ENCODE measurements around the gene EEFSEC. TPM values are rescaled to one million over a fixed set of nuclear protein-coding genes. Genes with fewer than 3 reads are reported as not detected.

Gene EEFSEC
- total RNA-seq, 1 donor from 2014 or later: 24.6 TPM

DNA sequence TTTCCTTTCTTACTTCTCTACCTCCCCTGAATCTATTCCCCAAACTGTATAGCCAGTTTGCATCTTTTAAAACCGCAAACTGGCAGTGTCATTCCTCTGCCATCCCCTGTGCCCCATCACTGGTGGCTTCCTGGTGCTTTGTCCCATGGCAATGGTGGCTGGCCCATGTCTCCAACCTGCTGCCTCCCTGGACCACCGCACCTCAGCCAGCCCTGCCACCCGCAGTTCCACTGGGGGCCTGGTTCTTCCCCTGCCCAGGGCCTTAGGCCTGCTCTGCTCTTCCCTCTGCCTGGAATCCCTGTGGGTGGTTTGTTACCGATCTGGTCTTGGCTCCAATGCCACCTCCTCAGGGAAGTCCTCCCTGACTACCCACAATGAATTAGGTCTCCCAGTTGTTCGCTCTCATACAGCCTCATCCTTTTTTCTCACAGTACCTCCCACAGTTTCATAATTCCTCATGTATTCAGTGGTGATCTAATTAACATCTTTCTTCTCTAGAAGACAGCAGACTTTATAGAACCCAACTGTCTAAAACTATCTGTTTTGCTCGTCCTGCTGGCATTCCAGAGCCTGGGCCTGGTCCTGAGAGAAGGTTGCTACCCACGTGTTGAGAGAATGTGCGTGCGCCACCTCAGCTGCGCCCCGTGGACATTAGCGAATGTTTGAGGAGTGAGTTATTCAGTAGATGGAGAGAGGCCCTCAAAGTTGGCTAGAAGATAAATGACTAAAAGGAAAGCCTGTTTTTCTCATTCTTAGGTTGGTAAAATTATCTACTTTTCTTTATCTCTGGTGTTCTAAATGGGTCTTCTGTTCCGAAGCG is 183.3 kb downstream of the EEFSEC start:
- TF ChIP-seq POLR2A (IDR thresholded peaks at IDR 0.05) (no peak), POLR2AphosphoS5 (IDR thresholded peaks at IDR 0.05; ENCODE audit: insufficient read depth in 1 of 2, low read depth in 1 of 2) (no peak)
- TF ChIP-seq, protein P1, sequence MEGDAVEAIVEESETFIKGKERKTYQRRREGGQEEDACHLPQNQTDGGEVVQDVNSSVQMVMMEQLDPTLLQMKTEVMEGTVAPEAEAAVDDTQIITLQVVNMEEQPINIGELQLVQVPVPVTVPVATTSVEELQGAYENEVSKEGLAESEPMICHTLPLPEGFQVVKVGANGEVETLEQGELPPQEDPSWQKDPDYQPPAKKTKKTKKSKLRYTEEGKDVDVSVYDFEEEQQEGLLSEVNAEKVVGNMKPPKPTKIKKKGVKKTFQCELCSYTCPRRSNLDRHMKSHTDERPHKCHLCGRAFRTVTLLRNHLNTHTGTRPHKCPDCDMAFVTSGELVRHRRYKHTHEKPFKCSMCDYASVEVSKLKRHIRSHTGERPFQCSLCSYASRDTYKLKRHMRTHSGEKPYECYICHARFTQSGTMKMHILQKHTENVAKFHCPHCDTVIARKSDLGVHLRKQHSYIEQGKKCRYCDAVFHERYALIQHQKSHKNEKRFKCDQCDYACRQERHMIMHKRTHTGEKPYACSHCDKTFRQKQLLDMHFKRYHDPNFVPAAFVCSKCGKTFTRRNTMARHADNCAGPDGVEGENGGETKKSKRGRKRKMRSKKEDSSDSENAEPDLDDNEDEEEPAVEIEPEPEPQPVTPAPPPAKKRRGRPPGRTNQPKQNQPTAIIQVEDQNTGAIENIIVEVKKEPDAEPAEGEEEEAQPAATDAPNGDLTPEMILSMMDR (IDR thresholded peaks at IDR 0.05): no peak
- Histone ChIP-seq H3K4me1 (peaks cover 5% of the 10 kb centered on the region), H3K27ac (no peak overlapping the region), H3K27me3 (no peaks in the 10 kb centered on the region), H3K4me3 (no peak overlapping the region), H3K9me3 (no peaks in the 10 kb centered on the region), H3K36me3 (peaks cover 0 to 3% of the 10 kb centered on the region in 2 donors)
- intact Hi-C loops (cut with DNase I): no loop called here
- DNase-seq (ENCODE audit: extremely low spot score in 2 of 2): no peak

- no peak for DNase-seq (ENCODE audit: extremely low spot score in 2 of 2)
- TF ChIP-seq POLR2A (IDR thresholded peaks at IDR 0.05) (no peak), POLR2AphosphoS5 (IDR thresholded peaks at IDR 0.05; ENCODE audit: insufficient read depth in 1 of 2, low read depth in 1 of 2) (no peak)
- TF ChIP-seq, protein P1 (IDR thresholded peaks at IDR 0.05): no peak
Measured at GRCh38 chr3:128337305-128337704, 184.0 kb downstream of the EEFSEC start.

GRCh38 chr3:128338536-128339330 is 185.5 kb downstream of the EEFSEC start:
- TF ChIP-seq POLR2AphosphoS5 (IDR thresholded peaks at IDR 0.05; ENCODE audit: insufficient read depth in 1 of 2, low read depth in 1 of 2) (no peak), POLR2A (IDR thresholded peaks at IDR 0.05) (no peak)
- TF ChIP-seq, protein P1 (IDR thresholded peaks at IDR 0.05): no peak
- H3K9me3 ChIP-seq: no peaks in the 10 kb centered on the region
- peaks cover 9% of the 10 kb centered on the region for H3K4me1 ChIP-seq
- intact Hi-C loops (cut with DNase I): no loop called here
- DNase-seq (ENCODE audit: extremely low spot score in 2 of 2): no peak
- H3K27ac ChIP-seq: no peak overlapping the region
- no peaks in the 10 kb centered on the region for H3K27me3 ChIP-seq
- H3K4me3 ChIP-seq: no peak overlapping the region
- H3K36me3 ChIP-seq: peaks cover 0 to 5% of the 10 kb centered on the region in 2 donors

More at GRCh38 chr3:128337305-128337704, 184.0 kb downstream of the EEFSEC start:
- Histone ChIP-seq H3K27ac (no peak overlapping the region), H3K27me3 (no peaks in the 10 kb centered on the region), H3K36me3 (peaks cover 0 to 5% of the 10 kb centered on the region in 2 donors), H3K4me1 (peaks cover 5% of the 10 kb centered on the region), H3K4me3 (no peak overlapping the region), H3K9me3 (no peaks in the 10 kb centered on the region)
- intact Hi-C loops (cut with DNase I): no loop called here

- no peak overlapping the region for H3K4me3 ChIP-seq
- no peak for DNase-seq (ENCODE audit: extremely low spot score in 2 of 2)
- intact Hi-C loops (cut with DNase I): no loop called here
- no peaks in the 10 kb centered on the region for H3K9me3 ChIP-seq
- peaks cover 0 to 5% of the 10 kb centered on the region in 2 donors for H3K36me3 ChIP-seq
- H3K27me3 ChIP-seq: no peaks in the 10 kb centered on the region
- no peak for TF ChIP-seq POLR2AphosphoS5 (IDR thresholded peaks at IDR 0.05; ENCODE audit: insufficient read depth in 1 of 2, low read depth in 1 of 2)
- TF ChIP-seq, protein P1 (IDR thresholded peaks at IDR 0.05): no peak
- no peak for TF ChIP-seq POLR2A (IDR thresholded peaks at IDR 0.05)
- peaks cover 9% of the 10 kb centered on the region for H3K4me1 ChIP-seq
- no peak overlapping the region for H3K27ac ChIP-seq
Measured at GRCh38 chr3:128339491-128340012, 186.3 kb downstream of the EEFSEC start.
